Kidney capillary endothelial cell (primary cell): ENCODE data around the gene DLG4.

Experiments
- DNase-seq: peaks from one replicate; pipeline ENCODE4 v3.0.0-alpha.2; 2018; ENCODE audit warnings: low spot score

Gene DLG4

DNA sequence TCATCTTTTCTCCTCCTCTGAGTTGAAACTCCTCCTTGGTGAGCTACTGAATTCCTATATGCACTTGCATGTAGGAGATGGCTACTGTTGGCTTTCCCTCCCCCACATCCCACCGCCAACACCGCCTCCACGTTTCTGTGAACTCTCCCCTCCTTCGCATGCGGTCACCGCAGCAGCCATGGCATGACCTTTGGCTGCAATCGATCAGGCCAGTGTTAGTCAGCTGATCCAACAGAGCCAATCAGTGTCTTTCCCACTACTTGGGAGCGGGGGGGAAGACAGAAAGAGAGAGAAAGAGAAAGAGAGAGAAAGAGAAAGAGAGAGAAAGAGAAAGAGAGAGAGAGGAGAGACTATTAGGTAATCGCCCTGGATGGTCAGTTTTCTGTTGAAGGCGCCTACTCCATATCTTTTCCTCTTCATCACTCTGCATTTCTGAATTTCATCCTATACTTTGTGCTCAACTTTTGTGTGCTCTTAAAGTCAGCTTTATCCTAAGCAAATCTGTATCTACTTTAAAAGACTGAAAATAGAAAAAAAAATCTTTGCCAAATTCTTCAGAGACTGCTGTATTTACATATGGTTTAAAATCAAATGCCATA lies 63.2 kb downstream of the DLG4 start:
- no peak for DNase-seq

DNA sequence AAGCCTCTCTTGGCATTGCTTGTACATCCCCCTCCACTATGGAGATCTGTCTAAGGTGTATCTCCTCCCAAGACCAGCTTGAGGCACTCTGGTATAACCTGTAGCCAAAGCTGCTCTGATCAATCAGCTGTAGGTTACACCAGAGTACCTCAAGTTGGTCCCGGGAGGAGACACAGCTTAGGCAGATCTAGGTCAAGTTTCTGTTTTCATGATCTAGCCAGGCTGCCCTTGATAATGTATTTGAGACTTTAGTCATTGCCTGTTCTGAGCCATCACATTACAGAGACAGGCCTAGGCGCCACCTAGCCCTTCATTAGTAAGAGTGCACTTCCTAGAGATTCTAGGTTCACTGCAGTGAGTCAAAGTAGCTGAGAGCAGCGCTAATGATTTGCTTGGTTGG lies 71.9 kb downstream of the DLG4 start:
- no peak for DNase-seq

DNA sequence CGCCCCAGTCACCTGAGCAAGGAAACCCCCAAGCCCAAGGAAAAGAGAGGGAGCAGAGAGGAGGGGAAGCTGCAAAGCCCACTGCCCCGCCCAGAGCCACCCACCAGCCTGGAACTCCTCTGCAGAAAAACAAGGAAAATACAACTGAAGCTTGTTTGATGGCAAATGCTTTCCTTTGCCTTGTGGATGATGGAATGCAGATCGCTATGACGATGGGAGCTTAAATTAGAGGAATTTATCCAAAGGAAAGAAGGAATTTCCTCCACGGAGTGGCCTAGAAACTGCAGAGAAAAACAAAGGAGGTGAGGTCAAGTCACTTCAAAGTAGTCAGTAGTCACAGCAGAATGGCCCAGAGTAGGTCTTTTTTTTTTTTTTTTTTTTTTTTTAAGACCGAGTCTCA lies 73.5 kb downstream of the DLG4 start:
- no peak for DNase-seq

DNA sequence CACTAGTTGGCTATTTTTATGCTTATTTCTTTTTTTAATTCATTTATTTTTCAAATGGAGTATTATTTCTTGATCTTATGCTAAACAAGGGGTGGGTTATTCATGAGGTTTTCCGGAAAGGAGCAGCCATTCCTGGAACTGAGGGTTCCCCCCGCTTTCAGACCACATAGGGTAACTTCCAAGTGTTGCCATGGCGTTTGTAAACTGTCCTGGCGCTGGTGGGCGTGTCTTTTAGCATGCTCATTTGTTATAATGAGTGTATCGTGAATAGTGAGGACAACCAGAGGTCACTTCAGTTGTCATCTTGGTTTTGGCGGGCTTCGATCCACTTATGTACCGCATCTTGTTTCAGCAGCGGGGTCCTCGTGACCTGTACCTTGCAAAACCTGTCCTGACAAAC lies 75.4 kb downstream of the DLG4 start:
- no peak for DNase-seq

DNA sequence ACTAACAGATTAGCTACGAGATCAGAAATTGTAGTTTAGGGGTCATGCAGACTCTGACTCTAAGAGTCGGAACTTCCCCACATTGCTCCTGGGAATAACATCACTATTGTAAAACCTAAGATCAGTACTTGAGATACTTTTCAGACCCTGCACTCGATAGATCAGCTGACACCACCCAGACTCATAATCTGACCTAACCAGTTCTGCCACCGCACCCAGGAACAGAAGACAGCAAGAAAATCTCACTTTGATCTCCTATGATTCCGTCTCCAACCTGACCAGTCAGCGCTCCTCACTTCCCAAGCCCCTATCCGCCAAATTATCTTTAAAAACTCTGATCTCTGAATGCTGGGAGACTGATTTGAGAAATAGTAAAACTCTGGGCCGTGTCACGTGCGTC lies 77.8 kb downstream of the DLG4 start:
- DNase-seq: no peak

DNA sequence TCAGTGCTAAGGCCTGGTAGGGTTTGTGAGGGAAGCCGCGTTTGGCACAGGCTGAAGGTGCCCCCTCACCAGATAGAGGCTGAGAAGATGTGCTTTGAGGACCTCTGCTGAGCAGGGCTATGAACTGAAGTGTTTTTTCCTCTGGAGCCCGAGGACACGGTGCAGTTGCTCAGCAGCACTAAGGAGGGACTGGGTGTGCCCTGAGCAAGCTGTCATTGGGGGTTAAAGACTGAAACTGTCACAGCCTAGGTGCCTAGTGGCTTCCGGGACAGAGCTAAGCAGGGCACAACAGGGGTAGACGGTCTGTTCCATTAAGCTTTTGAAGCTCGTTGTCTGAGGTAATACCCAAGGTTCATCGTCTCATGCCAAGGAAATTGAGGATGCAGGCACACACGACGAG lies 80.2 kb downstream of the DLG4 start:
- no peak for DNase-seq

DNA sequence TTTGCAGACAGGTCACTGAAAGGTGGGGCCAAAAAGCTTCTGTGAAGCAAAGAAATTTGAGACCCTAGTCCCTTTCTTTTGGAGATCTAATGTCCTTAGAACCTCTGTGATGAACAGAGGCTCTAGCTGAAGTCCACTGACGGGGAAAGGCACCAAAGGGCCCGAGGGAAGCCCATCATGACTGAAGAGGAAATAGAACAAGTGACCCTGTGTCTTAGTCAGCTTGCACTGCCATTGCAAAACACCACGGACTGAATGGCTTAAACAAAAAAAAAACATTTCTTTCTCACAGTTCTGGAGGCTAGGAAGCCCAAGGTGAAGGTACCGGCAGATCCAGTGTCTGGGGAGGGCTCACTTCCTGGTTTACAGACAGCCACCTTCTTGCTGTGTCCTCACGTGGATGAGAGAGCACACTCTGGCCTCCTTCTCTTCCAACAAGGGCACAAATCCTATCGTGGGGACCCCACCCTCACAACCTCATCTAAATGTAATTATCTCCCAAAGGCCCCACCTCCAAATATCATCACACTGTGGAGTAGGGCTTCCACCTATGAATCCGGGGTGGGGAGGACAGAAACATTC lies 80.7 kb downstream of the DLG4 start:
- no peak for DNase-seq

DNA sequence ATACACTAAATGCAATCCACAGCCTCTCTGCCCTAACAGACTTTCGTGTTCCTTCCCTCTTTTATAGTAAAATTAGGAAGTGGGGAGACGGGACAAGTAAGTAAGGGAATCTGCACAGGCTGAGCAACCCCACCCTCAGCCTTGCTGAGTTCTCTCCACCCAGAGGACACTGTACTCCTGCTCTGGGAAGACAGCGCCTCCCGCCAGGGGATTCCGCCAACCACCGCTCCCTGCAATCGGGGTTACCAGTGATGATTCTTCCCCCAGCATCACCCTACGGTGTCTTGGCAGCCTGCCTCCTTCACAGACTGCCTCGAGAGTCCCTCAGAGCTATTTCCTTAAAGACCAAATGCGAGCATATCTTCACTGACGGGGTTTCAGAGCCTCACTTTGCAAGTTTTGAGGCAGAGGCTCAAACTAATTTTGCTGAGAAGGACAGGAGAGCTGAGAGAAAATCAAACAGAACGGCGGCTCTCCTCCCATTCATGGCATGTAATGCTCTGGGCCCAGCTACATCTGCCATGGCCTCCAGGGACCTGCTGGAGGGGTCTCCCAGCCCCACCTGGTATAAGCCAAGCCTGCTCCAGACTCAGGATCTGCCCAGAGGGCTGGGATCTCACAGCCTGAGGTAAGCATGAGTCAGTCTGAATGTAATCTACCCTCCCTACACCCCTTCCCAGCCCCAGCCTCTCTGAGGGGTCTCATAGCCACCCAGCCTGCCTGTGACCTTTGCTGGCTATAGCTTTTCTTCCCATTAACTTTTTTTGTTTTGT lies 82.3 kb downstream of the DLG4 start:
- no peak for DNase-seq
